ENCODE data around the gene PLCG2.

GRCh38 chr16:81815429-81815766 is 36.3 kb downstream of the PLCG2 start:
- TF ChIP-seq CTCF (IDR thresholded peaks at IDR 0.05; ENCODE audit: control extremely low read depth in 1 of 3, insufficient read depth in 1 of 3, low read depth in 1 of 3, low read length in 3 of 3): no peak
- TF ChIP-seq MAX (IDR thresholded peaks at IDR 0.05): no peak
- no peak for TF ChIP-seq ATF2 (IDR thresholded peaks at IDR 0.05; ENCODE audit: low read length)
- TF ChIP-seq SP2 (IDR thresholded peaks at IDR 0.05; ENCODE audit: low read length): no peak
- no peak for TF ChIP-seq GABPA (IDR thresholded peaks at IDR 0.05; ENCODE audit: borderline replicate concordance, insufficient read depth, low read length)
- TF ChIP-seq JUN (IDR thresholded peaks at IDR 0.05; ENCODE audit: low read depth, low read length): no peak
- no peak for TF ChIP-seq EZH2 (IDR thresholded peaks at IDR 0.05; ENCODE audit: low read depth, low read length, severe bottlenecking)
- no peak for TF ChIP-seq CHD2 (IDR thresholded peaks at IDR 0.05; ENCODE audit: low read length)
- no peak for TF ChIP-seq SP1 (IDR thresholded peaks at IDR 0.05; ENCODE audit: low read depth, low read length)
- TF ChIP-seq USF2 (IDR thresholded peaks at IDR 0.05; ENCODE audit: low read length): no peak
- no peak for TF ChIP-seq CBX8 (IDR thresholded peaks at IDR 0.05; ENCODE audit: borderline replicate concordance, low read depth, low read length)
- no peak for TF ChIP-seq RXRA (IDR thresholded peaks at IDR 0.05; ENCODE audit: insufficient read depth, low read depth, low read length)
- no peak for TF ChIP-seq FOSL1 (IDR thresholded peaks at IDR 0.05; ENCODE audit: insufficient read depth, low read depth, low read length)
